Cardiac fibroblast (primary cell): Measurements from ENCODE around the gene KLF7.

Experiments used
- DNase-seq, 2 donors: peaks; one replicate each; pipeline versions ENCODE4 v3.0.0 to v3.0.0-alpha.2; 2010; ENCODE audit warnings: low read depth in 2 of 2
- H3K4me3 ChIP-seq, 2 donors: replicated peaks in 1 of 2; 1 replicate in 1 of 2; 2 replicates in 1 of 2; pipeline ENCODE4 v1.5.1; 2011; ENCODE audit warnings: low read depth in 2 of 2, low read length in 2 of 2, mild to moderate bottlenecking in 2 of 2, moderate library complexity in 1 of 2
- TF ChIP-seq, protein P1 (sequence below): IDR thresholded peaks from one replicate; pipeline ENCODE4 v1.5.1; 2011; ENCODE audit warnings: low read depth, mild to moderate bottlenecking, low read length, inconsistent platforms

The KLF7 gene

DNA sequence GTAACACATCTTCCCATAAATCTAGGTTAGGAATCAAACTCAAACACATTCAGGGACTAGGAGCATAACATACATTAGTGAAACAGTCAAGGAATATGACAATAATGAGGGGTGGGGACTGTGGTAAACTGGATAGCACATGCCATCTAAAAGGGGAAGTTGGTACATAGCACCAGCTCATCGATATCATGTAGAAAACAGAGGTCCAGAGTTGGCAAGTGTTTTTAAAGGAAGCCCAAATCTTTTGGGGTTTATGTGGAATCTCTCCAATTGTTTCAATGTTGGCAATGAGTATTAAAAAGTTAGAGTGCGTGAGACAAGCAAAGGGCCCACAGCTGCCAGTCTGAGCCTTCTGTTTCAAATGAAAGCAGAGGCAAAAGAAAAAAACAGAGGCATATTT, 24.4 kb downstream of the KLF7 start:
- TF ChIP-seq, protein P1, sequence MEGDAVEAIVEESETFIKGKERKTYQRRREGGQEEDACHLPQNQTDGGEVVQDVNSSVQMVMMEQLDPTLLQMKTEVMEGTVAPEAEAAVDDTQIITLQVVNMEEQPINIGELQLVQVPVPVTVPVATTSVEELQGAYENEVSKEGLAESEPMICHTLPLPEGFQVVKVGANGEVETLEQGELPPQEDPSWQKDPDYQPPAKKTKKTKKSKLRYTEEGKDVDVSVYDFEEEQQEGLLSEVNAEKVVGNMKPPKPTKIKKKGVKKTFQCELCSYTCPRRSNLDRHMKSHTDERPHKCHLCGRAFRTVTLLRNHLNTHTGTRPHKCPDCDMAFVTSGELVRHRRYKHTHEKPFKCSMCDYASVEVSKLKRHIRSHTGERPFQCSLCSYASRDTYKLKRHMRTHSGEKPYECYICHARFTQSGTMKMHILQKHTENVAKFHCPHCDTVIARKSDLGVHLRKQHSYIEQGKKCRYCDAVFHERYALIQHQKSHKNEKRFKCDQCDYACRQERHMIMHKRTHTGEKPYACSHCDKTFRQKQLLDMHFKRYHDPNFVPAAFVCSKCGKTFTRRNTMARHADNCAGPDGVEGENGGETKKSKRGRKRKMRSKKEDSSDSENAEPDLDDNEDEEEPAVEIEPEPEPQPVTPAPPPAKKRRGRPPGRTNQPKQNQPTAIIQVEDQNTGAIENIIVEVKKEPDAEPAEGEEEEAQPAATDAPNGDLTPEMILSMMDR = no peak
- DNase-seq = no peak
- no peak overlapping the region for H3K4me3 ChIP-seq

DNA sequence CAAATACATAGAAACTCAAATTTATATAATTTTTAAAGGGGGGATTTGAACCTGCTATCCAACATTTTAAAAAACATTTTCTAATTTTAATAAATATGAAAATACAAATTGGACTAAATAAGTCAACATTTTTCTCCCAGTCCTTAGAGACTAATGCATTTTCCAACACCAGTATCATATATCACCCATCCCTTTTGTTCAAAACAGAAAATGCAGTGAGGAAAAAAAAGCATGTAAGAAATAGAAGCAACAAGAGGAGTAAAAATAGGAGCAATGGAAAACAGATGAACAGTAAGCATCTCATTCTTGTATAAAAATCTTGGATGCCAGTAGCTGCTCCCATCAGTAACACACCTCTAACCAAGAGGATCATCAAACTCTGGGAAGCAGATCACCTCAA, 25.5 kb downstream of the KLF7 start:
- TF ChIP-seq, protein P1 = no peak
- no peak overlapping the region for H3K4me3 ChIP-seq
- DNase-seq = no peak

DNA sequence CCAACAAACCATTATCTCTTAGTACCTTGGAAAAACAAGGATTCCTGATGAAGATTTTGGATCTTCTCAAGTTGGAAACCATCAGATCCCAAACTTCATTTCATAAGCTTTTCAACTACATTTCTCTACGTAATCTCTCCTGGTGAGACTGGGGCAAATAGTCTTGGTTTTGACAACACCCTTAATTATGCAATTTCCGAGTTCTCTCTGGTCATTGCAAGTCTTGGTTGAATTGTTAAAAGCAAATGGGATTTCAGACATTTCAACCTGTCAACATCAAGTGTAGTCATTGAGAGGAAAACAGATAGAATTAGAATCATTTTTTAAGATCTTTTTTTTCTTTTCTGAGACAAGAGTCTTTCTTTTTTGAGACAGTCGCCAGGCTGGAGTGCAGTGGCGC, 26.2 kb downstream of the KLF7 start:
- no peak for DNase-seq
- TF ChIP-seq, protein P1 = no peak
- H3K4me3 ChIP-seq = no peak overlapping the region

DNA sequence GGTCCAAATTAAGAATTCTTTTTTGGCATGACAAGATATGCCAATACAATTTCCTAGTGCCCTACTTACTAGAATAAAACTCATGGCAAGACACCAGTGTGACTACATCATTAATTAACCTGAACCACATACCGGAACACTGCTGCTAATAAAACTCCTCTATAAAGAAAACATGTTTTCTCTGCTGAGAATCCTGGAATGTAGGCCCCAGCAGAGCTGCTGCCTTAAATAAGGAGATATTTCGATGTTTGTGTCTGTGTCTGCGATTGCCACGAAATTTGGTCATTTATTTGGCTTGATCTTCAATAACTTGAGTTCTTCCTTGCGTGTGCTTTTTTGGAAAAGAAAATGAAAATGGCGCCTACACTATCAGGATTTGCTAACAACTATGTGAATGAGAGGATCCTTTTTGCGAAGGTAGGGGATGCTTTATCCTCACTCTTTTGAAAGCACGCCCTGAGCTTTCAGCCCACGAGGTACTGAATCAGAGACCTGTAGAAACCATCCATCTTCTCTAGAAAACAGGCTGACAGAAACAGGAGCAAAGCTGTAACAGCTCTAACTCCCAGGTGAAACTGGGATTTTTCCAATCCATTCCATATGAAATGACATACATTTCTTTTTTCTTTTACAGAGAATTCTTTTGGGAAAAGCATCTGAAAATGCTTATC, 27.0 kb downstream of the KLF7 start:
- TF ChIP-seq, protein P1 = no peak
- H3K4me3 ChIP-seq = no peak overlapping the region
- DNase-seq = no peak

DNA sequence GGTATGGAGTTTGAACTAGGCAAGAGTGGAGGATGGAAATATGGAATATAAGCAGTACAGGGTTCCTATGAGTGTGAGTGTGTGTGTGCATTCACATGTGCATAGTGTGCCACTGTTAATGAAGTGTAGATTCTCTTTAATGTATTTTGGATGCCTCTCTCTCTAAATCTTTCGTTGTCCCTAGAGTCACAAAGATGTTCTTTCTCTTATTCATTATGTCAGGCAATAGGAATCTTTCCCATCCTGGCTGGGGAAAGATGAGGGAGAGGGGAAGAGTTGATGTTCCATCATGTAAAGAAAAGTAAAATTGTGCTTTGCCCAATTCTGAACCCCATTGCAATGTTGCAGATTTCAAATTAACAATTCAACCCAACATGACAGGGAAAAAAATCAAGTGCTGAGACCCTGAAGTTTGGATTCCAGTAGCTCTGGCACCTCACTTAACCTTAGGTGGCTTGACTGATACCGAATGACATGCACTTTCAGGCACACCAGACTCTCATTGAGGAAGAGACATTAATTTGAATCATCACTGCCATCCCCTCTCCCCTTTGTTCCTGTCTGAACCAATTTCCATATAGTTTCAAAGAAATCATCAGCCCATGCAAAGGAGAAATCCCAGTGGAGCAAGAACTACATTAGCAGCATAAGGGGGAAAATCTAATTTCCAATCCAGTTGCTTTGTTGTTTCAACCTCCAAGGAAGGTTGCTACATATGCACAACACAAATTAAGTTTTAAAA, 28.0 kb downstream of the KLF7 start:
- DNase-seq = no peak
- TF ChIP-seq, protein P1 = no peak
- H3K4me3 ChIP-seq = no peak overlapping the region

DNA sequence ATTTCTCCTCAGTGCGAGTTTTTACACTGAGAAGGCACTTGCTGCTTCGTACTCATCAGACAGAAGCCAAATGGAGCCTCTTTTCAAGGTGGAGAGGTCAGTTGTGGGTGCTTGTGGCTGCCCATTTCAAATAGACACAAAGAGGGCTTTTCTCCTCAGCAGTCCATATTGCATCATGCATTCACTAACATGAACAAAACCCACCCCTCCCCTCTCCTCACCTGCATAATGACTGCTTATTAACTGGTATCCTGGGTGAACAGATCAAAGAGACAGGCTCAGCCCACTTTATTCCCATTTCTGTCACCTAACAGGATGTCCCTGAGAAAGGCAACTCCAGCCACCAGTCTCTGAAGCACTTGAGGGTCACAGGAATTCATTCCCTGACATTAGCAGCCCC, 28.9 kb downstream of the KLF7 start:
- TF ChIP-seq, protein P1 = no peak
- H3K4me3 ChIP-seq = no peak overlapping the region
- no peak for DNase-seq
